Measurements from ENCODE around the gene CCDC12.

Gene CCDC12

GRCh38 chr3:46957092-46957820 is 19.3 kb downstream of the CCDC12 start:
- DNase-seq (ENCODE audit: low read depth in 2 of 2) = no peak

GRCh38 chr3:46955801-46956259 is 20.7 kb downstream of the CCDC12 start:
- DNase-seq (ENCODE audit: low read depth in 2 of 2) = no peak

GRCh38 chr3:46955157-46955556 is 21.4 kb downstream of the CCDC12 start:
- DNase-seq (ENCODE audit: low read depth in 2 of 2) = no peak

- no peak for DNase-seq (ENCODE audit: low read depth in 2 of 2)
These were observed 22.4 kb downstream of the CCDC12 start for GRCh38 chr3:46954178-46954577.

- no peak for DNase-seq (ENCODE audit: low read depth in 2 of 2)
These were observed 23.1 kb downstream of the CCDC12 start for GRCh38 chr3:46953234-46954010.

GRCh38 chr3:46952813-46953212 is 23.7 kb downstream of the CCDC12 start:
- DNase-seq (ENCODE audit: low read depth in 2 of 2) = no peak

GRCh38 chr3:46950650-46951241 is 25.8 kb downstream of the CCDC12 start:
- DNase-seq (ENCODE audit: low read depth in 2 of 2) = no peak

- no peak for DNase-seq (ENCODE audit: low read depth in 2 of 2)
These were observed 26.4 kb downstream of the CCDC12 start for GRCh38 chr3:46950177-46950576.

- DNase-seq (ENCODE audit: low read depth in 2 of 2) = no peak
These were observed 27.5 kb downstream of the CCDC12 start for GRCh38 chr3:46948830-46949671.

GRCh38 chr3:46947981-46948791 is 28.4 kb downstream of the CCDC12 start:
- DNase-seq (ENCODE audit: low read depth in 2 of 2) = peak in 1 of 2 donors; percentile 43

- no peak for DNase-seq (ENCODE audit: low read depth in 2 of 2)
These were observed 29.0 kb downstream of the CCDC12 start for GRCh38 chr3:46947546-46947901.

GRCh38 chr3:46946856-46947545 is 29.5 kb downstream of the CCDC12 start:
- DNase-seq (ENCODE audit: low read depth in 2 of 2) = peak in 1 of 2 donors; percentile 56

- no peak for DNase-seq (ENCODE audit: low read depth in 2 of 2)
These were observed 30.1 kb downstream of the CCDC12 start for GRCh38 chr3:46946416-46946815.

GRCh38 chr3:46944191-46944590 is 32.4 kb downstream of the CCDC12 start:
- no peak for DNase-seq (ENCODE audit: low read depth in 2 of 2)

GRCh38 chr3:46943237-46944187 is 33.0 kb downstream of the CCDC12 start:
- no peak for DNase-seq (ENCODE audit: low read depth in 2 of 2)

- no peak for DNase-seq (ENCODE audit: low read depth in 2 of 2)
These were observed 33.9 kb downstream of the CCDC12 start for GRCh38 chr3:46942481-46943236.

GRCh38 chr3:46942076-46942475 is 34.5 kb downstream of the CCDC12 start:
- no peak for DNase-seq (ENCODE audit: low read depth in 2 of 2)
